K562 (cell line): ENCODE measurements around the gene SULT1A1.

Experiments
- ATF2 ChIP-seq: sonication (generic); formaldehyde crosslinking; IDR thresholded peaks from 2 replicates; pipeline ENCODE4 v1.8.1; 2022; ENCODE audit warnings: missing genetic modification reagents
- DNMT1 ChIP-seq: fragments of 450-650 bp; IDR thresholded peaks from 2 replicates; pipeline ENCODE4 v1.6.1; 2016; ENCODE audit warnings: antibody characterized with exemption, mild to moderate bottlenecking
- HDGF ChIP-seq: fragments of 450-650 bp; IDR thresholded peaks from 2 replicates; pipeline ENCODE4 v1.6.1; 2016
- IFI16 ChIP-seq: fragments of 250-450 bp; sonication (Bioruptor Pico); IDR thresholded peaks from 2 replicates; pipeline ENCODE4 v2.1.2; 2022; ENCODE audit warnings: mild to moderate bottlenecking, inconsistent platforms
- POLR2A ChIP-seq: fragments of 450-650 bp; conservative IDR thresholded peaks from 2 replicates; pipeline ENCODE4 v1.6.1; 2016
- RBFOX2 ChIP-seq: fragments of 200-400 bp; formaldehyde crosslinking; IDR thresholded peaks from 2 replicates; pipeline ENCODE4 v1.6.1; 2017; ENCODE audit warnings: low read depth, mild to moderate bottlenecking, low read length, moderate library complexity
- ZZZ3 ChIP-seq: fragments of 450-650 bp; IDR thresholded peaks from 2 replicates; pipeline ENCODE4 v1.6.1; 2016; ENCODE audit warnings: antibody characterized with exemption, mild to moderate bottlenecking, moderate library complexity

- TF ChIP-seq POLR2A (no peak), IFI16 (CRISPR knock-in tag) (no peak), ATF2 (CRISPR knock-in tag) (no peak), ZZZ3 (no peak), RBFOX2 (no peak), DNMT1 (no peak), HDGF (no peak)
These were observed 12.1 kb downstream of the SULT1A1 start for GRCh38 chr16:28597692-28598261.
